Activated B cell treated with CpG ODN at 0.5 μM for 24 hours (primary cell): ENCODE results near the gene ITIH2. TPM values are rescaled to one million over a fixed set of nuclear protein-coding genes. Genes with fewer than 3 reads are reported as not detected.
A peak's percentile ranks its signal among the peaks of the same experiment; 100 is the strongest.

ENCODE experiments used
- ATAC-seq: fragments of 200-7000 bp; cut with Tn5 transposase; one replicate; pipeline ENCODE4 v1.10.0; 2021; ENCODE audit warnings: low read depth, mild to moderate bottlenecking, moderate library complexity
- CTCF ChIA-PET: fragments of 350-600 bp; sonication (Branson Sonifier 250); formaldehyde crosslinking; loops from one replicate; lab custom pipeline; 2021; ENCODE audit warnings: antibody characterized with exemption; lab: Charles Lee
- POLR2A ChIA-PET: fragments of 350-600 bp; sonication (Branson Sonifier 250); formaldehyde crosslinking; loops from one replicate; lab custom pipeline; 2021; ENCODE audit warnings: antibody characterized with exemption; lab: Charles Lee
- DNase-seq: peaks from one replicate; pipeline ENCODE4 v3.0.0; 2022
- H3K27ac Mint-ChIP-seq: one replicate; pipeline ENCODE4 v1.8.0; 2020; ENCODE audit warnings: mixed read lengths
- H3K27me3 Mint-ChIP-seq: one replicate; pipeline ENCODE4 v1.8.0; 2021; ENCODE audit warnings: mixed read lengths
- H3K36me3 Mint-ChIP-seq: one replicate; pipeline ENCODE4 v1.8.0; 2021; ENCODE audit warnings: low read depth, mixed read lengths
- H3K4me1 Mint-ChIP-seq: one replicate; pipeline ENCODE4 v1.8.0; 2021; ENCODE audit warnings: mixed read lengths
- H3K4me3 Mint-ChIP-seq: one replicate; pipeline ENCODE4 v1.8.0; 2020; ENCODE audit warnings: mild to moderate bottlenecking, mixed read lengths
- H3K9me3 Mint-ChIP-seq: one replicate; pipeline ENCODE4 v1.8.0; 2020; ENCODE audit warnings: mixed read lengths
- intact Hi-C: fragments of 100-400 bp; cut with micrococcal nuclease; formaldehyde crosslinking; loops from one replicate; pipeline ENCODE4 v1.15.1; 2024
- total RNA-seq: library from RNA; stranded (reverse); gene quantifications from 2 replicates; pipeline ENCODE4 v1.2.3, GENCODE V29; 2022
- TF ChIP-seq, protein P1 (sequence below): fragments of 200-600 bp; IDR thresholded peaks from one replicate; pipeline ENCODE4 v1.8.0; 2022; ENCODE audit warnings: antibody characterized with exemption, mild to moderate bottlenecking

The ITIH2 gene
- total RNA-seq, 1 donor from 2014 or later, result not detected

DNA sequence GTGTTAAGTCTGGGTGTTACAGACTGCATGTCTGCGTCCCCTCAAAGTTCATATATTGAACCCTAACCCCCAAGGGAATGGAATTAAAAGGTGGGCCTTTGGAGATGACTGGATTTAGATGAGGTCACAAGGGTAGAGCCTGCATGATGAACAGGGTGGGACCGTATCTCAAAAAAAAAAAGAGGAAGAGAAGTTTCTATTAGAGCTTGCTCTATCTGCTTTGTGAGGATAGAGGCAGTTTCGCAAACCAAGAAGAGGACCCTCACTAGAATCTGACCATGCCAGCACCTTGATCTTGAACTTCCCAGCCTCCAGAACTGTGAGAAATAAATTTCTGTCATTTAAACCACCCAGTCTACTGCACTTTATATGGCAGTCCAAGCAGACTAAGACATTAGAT, 83.3 kb downstream of the ITIH2 start:
- Mint-ChIP-seq H3K27ac (no peak overlapping the region), H3K27me3 (no peaks in the 10 kb centered on the region), H3K36me3 (peaks cover 31% of the 10 kb centered on the region), H3K4me1 (peaks cover 36% of the 10 kb centered on the region), H3K9me3 (no peaks in the 10 kb centered on the region), H3K4me3 (no peak overlapping the region)
- intact Hi-C loops, result loop anchor here (5.0 to 10.0 kb wide), 4 partner anchors 268 to 1812 kb away; partner anchors contain the start of genes GATA3, IL15RA and SFMBT2
- DNase-seq (no peak), ATAC-seq (no peak)
- TF ChIP-seq, protein P1, sequence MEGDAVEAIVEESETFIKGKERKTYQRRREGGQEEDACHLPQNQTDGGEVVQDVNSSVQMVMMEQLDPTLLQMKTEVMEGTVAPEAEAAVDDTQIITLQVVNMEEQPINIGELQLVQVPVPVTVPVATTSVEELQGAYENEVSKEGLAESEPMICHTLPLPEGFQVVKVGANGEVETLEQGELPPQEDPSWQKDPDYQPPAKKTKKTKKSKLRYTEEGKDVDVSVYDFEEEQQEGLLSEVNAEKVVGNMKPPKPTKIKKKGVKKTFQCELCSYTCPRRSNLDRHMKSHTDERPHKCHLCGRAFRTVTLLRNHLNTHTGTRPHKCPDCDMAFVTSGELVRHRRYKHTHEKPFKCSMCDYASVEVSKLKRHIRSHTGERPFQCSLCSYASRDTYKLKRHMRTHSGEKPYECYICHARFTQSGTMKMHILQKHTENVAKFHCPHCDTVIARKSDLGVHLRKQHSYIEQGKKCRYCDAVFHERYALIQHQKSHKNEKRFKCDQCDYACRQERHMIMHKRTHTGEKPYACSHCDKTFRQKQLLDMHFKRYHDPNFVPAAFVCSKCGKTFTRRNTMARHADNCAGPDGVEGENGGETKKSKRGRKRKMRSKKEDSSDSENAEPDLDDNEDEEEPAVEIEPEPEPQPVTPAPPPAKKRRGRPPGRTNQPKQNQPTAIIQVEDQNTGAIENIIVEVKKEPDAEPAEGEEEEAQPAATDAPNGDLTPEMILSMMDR, result no peak
- ChIA-PET POLR2A (no interaction called here), CTCF (no interaction called here)

- H3K27me3 Mint-ChIP-seq, result no peaks in the 10 kb centered on the region
- ATAC-seq, result no peak
- peaks cover 44% of the 10 kb centered on the region for H3K4me1 Mint-ChIP-seq
- POLR2A ChIA-PET, result interaction anchor here (1.0 to 2.2 kb wide), 5 partner anchors 9 to 37 kb away, joined by 3 to 108 read pairs (median 4); partner anchors contain the start of gene TAF3
- H3K4me3 Mint-ChIP-seq, result no peak overlapping the region
- peaks cover 37% of the 10 kb centered on the region for H3K36me3 Mint-ChIP-seq
- intact Hi-C loops, result loop anchor here (5.0 to 10.0 kb wide), 4 partner anchors 267 to 1813 kb away; partner anchors contain the start of genes GATA3, IL15RA and SFMBT2
- TF ChIP-seq, protein P1, result no peak
- H3K9me3 Mint-ChIP-seq, result no peaks in the 10 kb centered on the region
- CTCF ChIA-PET, result no interaction called here
- no peak for DNase-seq
- H3K27ac Mint-ChIP-seq, result no peak overlapping the region
Observed at GRCh38 chr10:7787150-7787856, 84.2 kb downstream of the ITIH2 start.

DNA sequence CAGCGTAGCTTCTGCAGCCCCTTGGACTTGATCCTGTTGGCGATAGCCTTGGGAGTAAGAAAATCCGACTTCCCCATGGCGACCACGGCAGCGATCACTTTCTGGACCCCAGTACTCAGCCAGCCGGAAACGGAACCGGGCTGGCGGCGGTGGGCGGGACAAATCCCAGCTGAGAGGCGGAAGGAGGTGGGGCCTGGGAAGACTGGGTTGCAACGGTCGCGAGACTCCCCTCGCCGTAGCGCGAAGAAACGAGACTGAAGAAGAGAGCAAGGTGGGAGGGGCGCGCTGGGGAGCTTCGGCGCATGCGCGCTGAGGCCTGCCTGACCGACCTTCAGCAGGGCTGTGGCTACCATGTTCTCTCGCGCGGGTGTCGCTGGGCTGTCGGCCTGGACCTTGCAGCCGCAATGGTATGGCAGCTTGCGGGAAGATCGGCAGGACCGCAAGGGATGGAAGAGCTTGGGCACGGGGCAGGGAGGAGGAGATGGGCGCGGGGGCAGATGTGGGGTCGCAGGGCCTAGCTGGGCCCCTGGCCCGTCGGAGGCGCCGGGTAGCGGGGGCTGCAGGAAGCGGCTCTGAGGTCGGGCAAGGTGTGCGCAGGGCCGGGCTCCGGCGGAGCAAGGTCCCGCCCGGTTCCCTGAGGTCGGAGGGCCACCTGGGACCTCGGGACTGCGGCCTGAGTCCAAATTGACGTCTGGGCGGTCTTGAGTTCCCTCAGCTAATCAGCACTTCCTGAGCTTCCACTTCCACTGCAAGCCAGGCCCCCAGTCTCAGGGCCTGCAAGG, 84.9 kb downstream of the ITIH2 start, which contains the start of the genes ATP5F1C and KIN:
Gene ATP5F1C, plus strand, starts transcription at position 321 of the 782 bp plus-strand sequence. Its CDS starts 31 bp downstream, at position 352.
Gene KIN, minus strand, starts transcription at position 137 of the 782 bp plus-strand sequence. Its CDS starts 60 bp downstream, at position 77.
- CTCF ChIA-PET, result no interaction called here
- Mint-ChIP-seq H3K9me3 (no peaks in the 10 kb centered on the region), H3K27me3 (no peaks in the 10 kb centered on the region), H3K36me3 (peaks cover 41% of the 10 kb centered on the region), H3K27ac (no peak within 1 kb of the TSS), H3K4me1 (peaks cover 51% of the 10 kb centered on the region), H3K4me3 (no peak within 1 kb of the TSS)
- intact Hi-C loops, result loop anchor here (1.0 to 10.0 kb wide), 5 partner anchors 30 to 1813 kb away; partner anchors contain the start of genes GATA3, IL15RA, SFMBT2 and TAF3
- DNase-seq (peak; percentile 93), ATAC-seq (peak; percentile 97)
- TF ChIP-seq, protein P1, result no peak
- POLR2A ChIA-PET, result interaction anchor here (0.6 to 2.2 kb wide), 8 partner anchors 9 to 36 kb away, joined by 3 to 108 read pairs (median 4); partner anchors contain the start of gene TAF3

DNA sequence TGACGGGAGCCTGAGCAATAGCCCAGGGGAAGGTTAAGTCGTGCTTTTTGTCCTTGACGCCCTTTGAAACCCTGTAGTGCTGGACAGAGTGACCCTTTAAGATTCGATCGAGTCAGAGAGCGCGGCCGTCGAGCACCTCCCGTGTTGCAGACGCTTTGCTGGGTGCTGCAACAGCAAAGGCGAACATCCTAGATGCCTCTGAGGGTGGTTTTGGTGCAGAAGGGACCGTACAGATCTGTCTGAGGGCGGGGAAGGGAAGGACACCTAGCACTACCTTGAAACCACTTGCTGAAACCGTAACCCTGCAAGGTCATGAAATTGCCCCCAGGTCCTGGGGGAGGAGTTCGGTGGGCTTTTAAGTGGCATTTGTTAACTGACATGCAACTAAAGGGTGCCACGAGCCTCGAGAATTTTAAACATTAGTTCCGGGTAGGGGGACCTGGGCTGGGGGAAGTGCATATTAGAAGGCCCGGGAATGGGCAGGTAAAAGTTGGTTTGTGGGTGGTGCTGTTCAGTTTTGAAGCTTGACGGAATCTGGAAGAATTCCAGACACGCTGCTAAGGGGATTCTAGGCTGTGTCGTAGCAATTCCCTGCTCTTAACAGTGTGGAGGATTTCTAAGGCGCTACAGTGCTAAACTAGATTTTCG, 85.6 kb downstream of the ITIH2 start:
- Mint-ChIP-seq H3K9me3 (no peaks in the 10 kb centered on the region), H3K4me3 (no peak overlapping the region), H3K4me1 (peaks cover 50% of the 10 kb centered on the region), H3K27me3 (no peaks in the 10 kb centered on the region), H3K27ac (no peak overlapping the region), H3K36me3 (peaks cover 40% of the 10 kb centered on the region)
- intact Hi-C loops, result loop anchor here (1.0 to 10.0 kb wide), 5 partner anchors 30 to 1814 kb away; partner anchors contain the start of genes GATA3, IL15RA, SFMBT2 and TAF3
- ChIA-PET POLR2A (interaction anchor here (0.6 to 2.2 kb wide), 8 partner anchors 8 to 36 kb away, joined by 3 to 108 read pairs (median 4); partner anchors contain the start of gene TAF3), CTCF (no interaction called here)
- DNase-seq (no peak), ATAC-seq (no peak)
- TF ChIP-seq, protein P1, result no peak
